Panc1 (cell line): ENCODE data around the gene DYNC1H1. TPM values are rescaled to one million over a fixed set of nuclear protein-coding genes. Genes with fewer than 3 reads are reported as not detected.

ENCODE experiments used
- ATAC-seq: fragments of 200-7000 bp; cut with Tn5 transposase; 2 replicates; pipeline ENCODE4 v1.9.1; 2020; ENCODE audit warnings: mild to moderate bottlenecking, moderate library complexity
- BruUV-seq: library from RNA; stranded (reverse); fragments of 400-500 nt; replicated peaks from 2 replicates; lab custom pipeline; 2021; lab: Mats Ljungman, UMichigan
- CTCF ChIA-PET: fragments of 300-600 bp; sonication (Branson Sonifier 250); formaldehyde crosslinking; loops from one replicate; lab custom pipeline; 2022; ENCODE audit warnings: antibody characterized with exemption; lab: Charles Lee
- POLR2A ChIA-PET: fragments of 300-600 bp; sonication (Branson Sonifier 250); formaldehyde crosslinking; loops from one replicate; lab custom pipeline; 2022; ENCODE audit warnings: antibody characterized with exemption; lab: Charles Lee
- DNase-seq: peaks from one replicate; pipeline ENCODE4 v3.0.0-alpha.2; 2010; ENCODE audit warnings: low read depth, low spot score
- H3K27ac ChIP-seq: 2 replicates; pipeline ENCODE4 v1.5.1; 2011; ENCODE audit warnings: mild to moderate bottlenecking, low read length, inconsistent platforms
- H3K27me3 ChIP-seq: fragments of 200-500 bp; sonication (Bioruptor generic); 2 replicates; pipeline ENCODE4 v1.6.0; 2014; ENCODE audit warnings: low read length, inconsistent platforms; ENCODE audit not compliant: control insufficient read depth, insufficient read depth
- H3K36me3 ChIP-seq: fragments of 200-500 bp; sonication (Bioruptor generic); 2 replicates; pipeline ENCODE4 v1.5.1; 2014; ENCODE audit warnings: inconsistent platforms, mild to moderate bottlenecking, low read length, moderate library complexity; ENCODE audit not compliant: control insufficient read depth, insufficient read depth
- H3K4me1 ChIP-seq: 2 replicates; pipeline ENCODE4 v1.5.1; 2011; ENCODE audit warnings: inconsistent platforms, mild to moderate bottlenecking, low read length, moderate library complexity; ENCODE audit not compliant: control insufficient read depth, insufficient read depth
- H3K4me3 ChIP-seq, 2 experiments: 2 replicates each; pipeline ENCODE4 v1.5.1; 2011 to 2012; ENCODE audit warnings: low read depth in 2 of 2, low read length in 2 of 2, mild to moderate bottlenecking in 2 of 2, inconsistent platforms in 1 of 2, moderate library complexity in 1 of 2
- H3K9me3 ChIP-seq: fragments of 200-500 bp; sonication (Bioruptor generic); 2 replicates; pipeline ENCODE4 v1.5.1; 2014; ENCODE audit warnings: low read depth, mild to moderate bottlenecking, inconsistent platforms, low read length, moderate library complexity; ENCODE audit not compliant: control insufficient read depth, insufficient read depth
- CTCF ChIP-seq: fragments of 450-650 bp; IDR thresholded peaks from 2 replicates; pipeline ENCODE4 v1.5.1; 2017; ENCODE audit warnings: mild to moderate bottlenecking
- POLR2AphosphoS5 ChIP-seq: IDR thresholded peaks from 2 replicates; pipeline ENCODE4 v1.6.1; 2012; ENCODE audit warnings: mild to moderate bottlenecking, low read depth, low read length, moderate library complexity
- REST ChIP-seq, 2 experiments: IDR thresholded peaks; 2 replicates each; pipeline ENCODE4 v1.6.1; 2011 to 2012; ENCODE audit warnings: low read depth in 2 of 2, control low read depth in 1 of 2, low read length in 1 of 2, mild to moderate bottlenecking in 1 of 2, moderate library complexity in 1 of 2; ENCODE audit not compliant: insufficient read depth in 1 of 2
- SIN3A ChIP-seq: IDR thresholded peaks from 2 replicates; pipeline ENCODE4 v1.6.1; 2012; ENCODE audit warnings: low read depth, mild to moderate bottlenecking, low read length, moderate library complexity, borderline replicate concordance; ENCODE audit not compliant: insufficient read depth
- TCF7L2 ChIP-seq: IDR thresholded peaks from 2 replicates; pipeline ENCODE4 v1.6.1; 2011; ENCODE audit warnings: mild to moderate bottlenecking, low read depth, low read length, inconsistent platforms
- in situ Hi-C: cut with HindIII; loops from 2 replicates; pipeline ENCODE4 v1.10.0; 2016; ENCODE audit warnings: low sequenced_read_pairs, low pct_unique_long_range_greater_than_20kb
- intact Hi-C: fragments of 100-400 bp; cut with micrococcal nuclease; formaldehyde crosslinking; loops from one replicate; pipeline ENCODE4 v1.10.0; 2022; ENCODE audit not compliant: unreplicated experiment
- total RNA-seq: library from RNA; stranded (reverse); gene quantifications from one replicate; pipeline ENCODE4 v1.2.1, GENCODE V29; 2021; ENCODE audit not compliant: unreplicated experiment

The DYNC1H1 gene
- total RNA-seq, 1 experiment from 2014 or later, result 382 TPM

- in situ Hi-C loops, result no loop called here
- Histone ChIP-seq H3K27ac (no peak overlapping the region), H3K36me3 (no peaks in the 10 kb centered on the region), H3K27me3 (no peaks in the 10 kb centered on the region), H3K4me1 (no peaks in the 10 kb centered on the region), H3K4me3 (no peak overlapping the region), H3K9me3 (no peaks in the 10 kb centered on the region)
- TF ChIP-seq CTCF (no peak), TCF7L2 (no peak), POLR2AphosphoS5 (no peak), REST (IDR thresholded peaks at IDR 0.05; ENCODE audit: insufficient read depth in 1 of 2, low read depth in 2 of 2, low read length in 1 of 2) (no peak), SIN3A (no peak)
- ATAC-seq (no peak), DNase-seq (no peak)
- no TSS peak for BruUV-seq
- intact Hi-C loops, result no loop called here
- CTCF ChIA-PET, result no interaction called here
- POLR2A ChIA-PET, result no interaction called here
These were observed 36.5 kb upstream of the DYNC1H1 start for GRCh38 chr14:101927859-101928258.

GRCh38 chr14:101928415-101928841 is 35.9 kb upstream of the DYNC1H1 start:
- no peaks in the 10 kb centered on the region for H3K27me3 ChIP-seq
- TF ChIP-seq SIN3A, result no peak
- no peak for TF ChIP-seq TCF7L2
- TF ChIP-seq POLR2AphosphoS5, result no peak
- no peak for TF ChIP-seq REST (IDR thresholded peaks at IDR 0.05; ENCODE audit: insufficient read depth in 1 of 2, low read depth in 2 of 2, low read length in 1 of 2)
- no peak for TF ChIP-seq CTCF
- BruUV-seq, result no TSS peak
- H3K36me3 ChIP-seq, result no peaks in the 10 kb centered on the region
- CTCF ChIA-PET, result no interaction called here
- no peak overlapping the region for H3K4me3 ChIP-seq
- POLR2A ChIA-PET, result no interaction called here
- DNase-seq, result no peak
- no peak overlapping the region for H3K27ac ChIP-seq
- no peaks in the 10 kb centered on the region for H3K4me1 ChIP-seq
- in situ Hi-C loops, result no loop called here
- intact Hi-C loops, result no loop called here
- no peaks in the 10 kb centered on the region for H3K9me3 ChIP-seq
- no peak for ATAC-seq
